ENCODE measurements around the gene CLCN3.

- TF ChIP-seq REST (IDR thresholded peaks at IDR 0.05) (no peak), FOXA1 (IDR thresholded peaks at IDR 0.05) (no peak), ATF3 (IDR thresholded peaks at IDR 0.05) (no peak), CTCF (IDR thresholded peaks at IDR 0.05; ENCODE audit: low read depth, low read length, missing input control) (no peak), RXRA (IDR thresholded peaks at IDR 0.05) (no peak), JUND (IDR thresholded peaks at IDR 0.05) (no peak), ZBTB33 (IDR thresholded peaks at IDR 0.05) (no peak), SP1 (IDR thresholded peaks at IDR 0.05) (no peak), MAX (IDR thresholded peaks at IDR 0.05) (no peak), HNF4A (conservative IDR thresholded peaks at IDR 0.05) (no peak), RAD21 (IDR thresholded peaks at IDR 0.05) (no peak)
Measured at GRCh38 chr4:169594560-169595195, 25.7 kb upstream of the CLCN3 start.
